ENCODE results near the gene KLC3. TPM values are rescaled to one million over a fixed set of nuclear protein-coding genes. Genes with fewer than 3 reads are reported as not detected.

The KLC3 gene
- polyA plus RNA-seq, 1 of the 3 experiments (the other 2 are of a cell fraction): 1.2 TPM

GRCh38 chr19:45331411-45331810 lies 9.1 kb upstream of the KLC3 start:
- H3K79me2 ChIP-seq (ENCODE audit: insufficient read depth): no peaks in the 10 kb centered on the region
- H3K9me2 ChIP-seq: no peaks in the 10 kb centered on the region
- TF ChIP-seq MXI1 (IDR thresholded peaks at IDR 0.05; ENCODE audit: low read depth, low read length) (no peak), ZBTB33 (IDR thresholded peaks at IDR 0.05; ENCODE audit: borderline replicate concordance, low read depth) (no peak), USF1 (IDR thresholded peaks at IDR 0.05; ENCODE audit: borderline replicate concordance, low read depth) (no peak), NFIC (IDR thresholded peaks at IDR 0.05; ENCODE audit: borderline replicate concordance) (no peak), TCF12 (IDR thresholded peaks at IDR 0.05) (no peak), POLR2AphosphoS5 (IDR thresholded peaks at IDR 0.05; ENCODE audit: low read depth, low read length) (no peak), FOXM1 (IDR thresholded peaks at IDR 0.05; ENCODE audit: low read depth) (no peak), SMC3 (IDR thresholded peaks at IDR 0.05; ENCODE audit: low read depth, low read length) (no peak), EZH2phosphoT487 (IDR thresholded peaks at IDR 0.05; ENCODE audit: borderline replicate concordance, low read depth) (no peak), FOXJ3 (CRISPR knock-in tag; IDR thresholded peaks at IDR 0.05) (no peak), ELF1 (IDR thresholded peaks at IDR 0.05) (no peak), MEF2A (IDR thresholded peaks at IDR 0.05; ENCODE audit: borderline replicate concordance, low read depth) (no peak), FOSL2 (IDR thresholded peaks at IDR 0.05; ENCODE audit: borderline replicate concordance, low read depth) (no peak), SIN3A (IDR thresholded peaks at IDR 0.05; ENCODE audit: borderline replicate concordance, low read depth, low read length) (no peak), TEAD4 (IDR thresholded peaks at IDR 0.05; ENCODE audit: borderline replicate concordance, insufficient read depth) (no peak), CTCF (IDR thresholded peaks at IDR 0.05) (no peak), RFX5 (IDR thresholded peaks at IDR 0.05; ENCODE audit: low read length) (no peak)
- WGBS (ENCODE audit: low lambda C conversion rate): 63% methylated on average over 7 of the region's 7 CpGs
- DNase-seq: no peak
- ChIA-PET POLR2A (no interaction called here), CTCF (interaction anchor here (1.7 kb wide), 1 partner anchor 7 kb away, joined by 9 read pairs; no protein-coding TSS in a partner anchor)
- H4K20me1 ChIP-seq (ENCODE audit: insufficient read depth): no peaks in the 10 kb centered on the region
- peaks cover under 1% of the 10 kb centered on the region for H3F3A ChIP-seq (replicated peaks; ENCODE audit: insufficient read depth)
- no peaks in the 10 kb centered on the region for H3K9me3 ChIP-seq
- no peak overlapping the region for H3K4me3 ChIP-seq (ENCODE audit: low read depth in 2 of 2, low read length in 1 of 2)
- no peaks in the 10 kb centered on the region for H3K27me3 ChIP-seq (ENCODE audit: insufficient read depth)
- peaks cover 0 to under 1% of the 10 kb centered on the region in 2 experiments; a peak in 1 of 4 replicates for H3K4me1 ChIP-seq (ENCODE audit: control insufficient read depth in 1 of 2, insufficient read depth in 2 of 2, low read depth in 1 of 2, low read length in 1 of 2)
- no peak overlapping the region for H2AFZ ChIP-seq (ENCODE audit: low read depth)
- H3K27ac ChIP-seq (ENCODE audit: low read depth in 2 of 2, low read length in 1 of 2): no peak overlapping the region
- H3K4me2 ChIP-seq: no peak overlapping the region
- H3K36me3 ChIP-seq (replicated peaks in 1 of 2; ENCODE audit: control insufficient read depth in 1 of 2, insufficient read depth in 2 of 2, low read length in 1 of 2): no peaks in the 10 kb centered on the region
- H3K9ac ChIP-seq: no peak overlapping the region

Measured in SK-N-SH (cell line).